ENCODE results near the gene GNB1L.
"Not testable (repeated sequence)": the region's sequence is repeated elsewhere in the genome, so short reads cannot be mapped to it uniquely, and the experiment has no call there.

DNA sequence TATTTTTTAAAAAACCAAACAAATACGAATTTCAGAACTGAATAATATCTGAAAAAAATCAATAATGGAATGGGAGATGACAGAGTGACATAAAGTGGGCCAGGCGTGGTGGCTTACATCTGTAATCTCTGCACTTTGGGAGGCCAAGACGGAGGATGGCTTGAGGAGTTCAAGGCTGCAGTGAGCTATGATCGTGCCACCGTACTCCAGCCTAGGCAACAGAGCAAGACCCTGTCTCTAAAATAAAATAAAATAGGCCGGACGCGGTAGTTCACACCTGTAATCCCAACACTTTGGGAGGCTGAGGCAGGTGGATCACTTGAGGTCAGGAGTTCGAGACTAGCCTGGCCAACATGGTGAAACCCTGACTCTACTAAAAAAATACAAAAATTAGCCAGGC is 21.3 kb downstream of the GNB1L start:
- TF ChIP-seq, protein P1, sequence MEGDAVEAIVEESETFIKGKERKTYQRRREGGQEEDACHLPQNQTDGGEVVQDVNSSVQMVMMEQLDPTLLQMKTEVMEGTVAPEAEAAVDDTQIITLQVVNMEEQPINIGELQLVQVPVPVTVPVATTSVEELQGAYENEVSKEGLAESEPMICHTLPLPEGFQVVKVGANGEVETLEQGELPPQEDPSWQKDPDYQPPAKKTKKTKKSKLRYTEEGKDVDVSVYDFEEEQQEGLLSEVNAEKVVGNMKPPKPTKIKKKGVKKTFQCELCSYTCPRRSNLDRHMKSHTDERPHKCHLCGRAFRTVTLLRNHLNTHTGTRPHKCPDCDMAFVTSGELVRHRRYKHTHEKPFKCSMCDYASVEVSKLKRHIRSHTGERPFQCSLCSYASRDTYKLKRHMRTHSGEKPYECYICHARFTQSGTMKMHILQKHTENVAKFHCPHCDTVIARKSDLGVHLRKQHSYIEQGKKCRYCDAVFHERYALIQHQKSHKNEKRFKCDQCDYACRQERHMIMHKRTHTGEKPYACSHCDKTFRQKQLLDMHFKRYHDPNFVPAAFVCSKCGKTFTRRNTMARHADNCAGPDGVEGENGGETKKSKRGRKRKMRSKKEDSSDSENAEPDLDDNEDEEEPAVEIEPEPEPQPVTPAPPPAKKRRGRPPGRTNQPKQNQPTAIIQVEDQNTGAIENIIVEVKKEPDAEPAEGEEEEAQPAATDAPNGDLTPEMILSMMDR (IDR thresholded peaks at IDR 0.05), result not testable (repeated sequence)
- TF ChIP-seq POLR2A (IDR thresholded peaks at IDR 0.05), result not testable (repeated sequence)
